Parathyroid adenoma (tissue), 2 donors: ENCODE data around the gene DDX24.

Experiments used
- H2AFZ ChIP-seq: fragments of 300-600 bp; sonication (generic); one replicate; pipeline ENCODE4 v1.7.0; 2017; ENCODE audit warnings: antibody characterized with exemption, mild to moderate bottlenecking
- H3K27ac ChIP-seq: fragments of 300-600 bp; sonication (generic); one replicate; pipeline ENCODE4 v1.7.0; 2017
- H3K27me3 ChIP-seq: fragments of 300-600 bp; sonication (generic); one replicate; pipeline ENCODE4 v1.7.0; 2017; ENCODE audit warnings: low read length; ENCODE audit not compliant: control insufficient read depth, insufficient read depth
- H3K36me3 ChIP-seq: fragments of 300-600 bp; sonication (generic); one replicate; pipeline ENCODE4 v1.7.0; 2017; ENCODE audit warnings: low read length; ENCODE audit not compliant: control insufficient read depth, insufficient read depth
- H3K4me1 ChIP-seq: fragments of 300-600 bp; sonication (generic); one replicate; pipeline ENCODE4 v1.7.0; 2017; ENCODE audit warnings: control low read depth
- H3K4me2 ChIP-seq: fragments of 300-600 bp; sonication (generic); one replicate; pipeline ENCODE4 v1.7.0; 2017; ENCODE audit warnings: low read length
- H3K4me3 ChIP-seq: fragments of 300-600 bp; sonication (generic); one replicate; pipeline ENCODE4 v1.7.0; 2017; ENCODE audit warnings: low read depth, low read length
- H3K79me2 ChIP-seq: fragments of 300-600 bp; sonication (generic); one replicate; pipeline ENCODE4 v1.7.0; 2017; ENCODE audit warnings: control low read depth
- H3K9ac ChIP-seq: fragments of 300-600 bp; sonication (generic); one replicate; pipeline ENCODE4 v1.7.0; 2017; ENCODE audit warnings: mild to moderate bottlenecking
- H3K9me3 ChIP-seq: fragments of 300-600 bp; sonication (generic); one replicate; pipeline ENCODE4 v1.7.0; 2017; ENCODE audit warnings: low read length; ENCODE audit not compliant: control insufficient read depth
- TF ChIP-seq, protein P1 (sequence below): fragments of 300-600 bp; sonication (generic); IDR thresholded peaks from one replicate; pipeline ENCODE4 v1.7.0; 2017; ENCODE audit warnings: antibody characterized with exemption, mild to moderate bottlenecking
- donor health status: primary hyperparathyroidism.

The DDX24 gene

DNA sequence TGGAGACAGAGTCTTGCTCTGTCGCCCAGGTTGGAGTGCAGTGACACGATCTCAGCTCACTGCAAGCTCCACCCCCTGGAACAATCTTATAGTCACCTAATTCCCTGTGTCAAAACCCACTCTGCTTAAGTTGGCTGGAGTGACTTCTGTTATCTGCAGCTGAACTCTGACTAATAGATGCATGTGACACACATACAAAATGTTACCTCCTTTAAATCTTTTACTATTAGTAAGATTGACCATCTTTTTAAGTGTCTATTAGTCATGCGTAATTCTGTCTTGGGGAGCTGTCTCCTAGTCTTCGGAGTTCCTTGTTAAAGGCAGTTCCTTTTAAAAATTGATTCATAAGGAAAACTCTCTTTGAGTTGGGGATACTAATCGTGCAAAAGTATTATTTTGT is 7.5 kb upstream of the DDX24 start:
- no peaks in the 10 kb centered on the region for H3K79me2 ChIP-seq
- TF ChIP-seq, protein P1, sequence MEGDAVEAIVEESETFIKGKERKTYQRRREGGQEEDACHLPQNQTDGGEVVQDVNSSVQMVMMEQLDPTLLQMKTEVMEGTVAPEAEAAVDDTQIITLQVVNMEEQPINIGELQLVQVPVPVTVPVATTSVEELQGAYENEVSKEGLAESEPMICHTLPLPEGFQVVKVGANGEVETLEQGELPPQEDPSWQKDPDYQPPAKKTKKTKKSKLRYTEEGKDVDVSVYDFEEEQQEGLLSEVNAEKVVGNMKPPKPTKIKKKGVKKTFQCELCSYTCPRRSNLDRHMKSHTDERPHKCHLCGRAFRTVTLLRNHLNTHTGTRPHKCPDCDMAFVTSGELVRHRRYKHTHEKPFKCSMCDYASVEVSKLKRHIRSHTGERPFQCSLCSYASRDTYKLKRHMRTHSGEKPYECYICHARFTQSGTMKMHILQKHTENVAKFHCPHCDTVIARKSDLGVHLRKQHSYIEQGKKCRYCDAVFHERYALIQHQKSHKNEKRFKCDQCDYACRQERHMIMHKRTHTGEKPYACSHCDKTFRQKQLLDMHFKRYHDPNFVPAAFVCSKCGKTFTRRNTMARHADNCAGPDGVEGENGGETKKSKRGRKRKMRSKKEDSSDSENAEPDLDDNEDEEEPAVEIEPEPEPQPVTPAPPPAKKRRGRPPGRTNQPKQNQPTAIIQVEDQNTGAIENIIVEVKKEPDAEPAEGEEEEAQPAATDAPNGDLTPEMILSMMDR = no peak

GRCh38 chr14:94087891-94088290 is 6.9 kb upstream of the DDX24 start:
- Histone ChIP-seq H2AFZ (no peak overlapping the region), H3K4me3 (no peak overlapping the region), H3K4me2 (no peak overlapping the region), H3K9ac (no peak overlapping the region), H3K4me1 (no peaks in the 10 kb centered on the region), H3K9me3 (no peaks in the 10 kb centered on the region), H3K79me2 (no peaks in the 10 kb centered on the region), H3K27ac (no peak overlapping the region), H3K27me3 (no peaks in the 10 kb centered on the region), H3K36me3 (no peaks in the 10 kb centered on the region)
- TF ChIP-seq, protein P1 = no peak

More for the DNA sequence above, 7.5 kb upstream of the DDX24 start:
- H3K9ac ChIP-seq = no peak overlapping the region
- no peak overlapping the region for H3K4me3 ChIP-seq
- no peaks in the 10 kb centered on the region for H3K9me3 ChIP-seq
- H3K4me1 ChIP-seq = no peaks in the 10 kb centered on the region
- H3K27ac ChIP-seq = no peak overlapping the region
- no peak overlapping the region for H3K4me2 ChIP-seq
- H3K36me3 ChIP-seq = no peaks in the 10 kb centered on the region
- H3K27me3 ChIP-seq = no peaks in the 10 kb centered on the region
- H2AFZ ChIP-seq = no peak overlapping the region

- H3K9me3 ChIP-seq = no peaks in the 10 kb centered on the region
- peaks cover 12% of the 10 kb centered on the region for H3K4me1 ChIP-seq
- no peaks in the 10 kb centered on the region for H3K36me3 ChIP-seq
- TF ChIP-seq, protein P1 = no peak
- no peaks in the 10 kb centered on the region for H3K27me3 ChIP-seq
- peak overlapping the region; percentile 88 for H3K4me2 ChIP-seq
- peak overlapping the region; percentile 90 for H3K4me3 ChIP-seq
- peaks cover 39% of the 10 kb centered on the region for H3K79me2 ChIP-seq
- no peak overlapping the region for H3K9ac ChIP-seq
- peak overlapping the region; percentile 83 for H3K27ac ChIP-seq
- H2AFZ ChIP-seq = peak overlapping the region; percentile 87
Measured at GRCh38 chr14:94081386-94081820, 401 bp upstream of the DDX24 start.

DNA sequence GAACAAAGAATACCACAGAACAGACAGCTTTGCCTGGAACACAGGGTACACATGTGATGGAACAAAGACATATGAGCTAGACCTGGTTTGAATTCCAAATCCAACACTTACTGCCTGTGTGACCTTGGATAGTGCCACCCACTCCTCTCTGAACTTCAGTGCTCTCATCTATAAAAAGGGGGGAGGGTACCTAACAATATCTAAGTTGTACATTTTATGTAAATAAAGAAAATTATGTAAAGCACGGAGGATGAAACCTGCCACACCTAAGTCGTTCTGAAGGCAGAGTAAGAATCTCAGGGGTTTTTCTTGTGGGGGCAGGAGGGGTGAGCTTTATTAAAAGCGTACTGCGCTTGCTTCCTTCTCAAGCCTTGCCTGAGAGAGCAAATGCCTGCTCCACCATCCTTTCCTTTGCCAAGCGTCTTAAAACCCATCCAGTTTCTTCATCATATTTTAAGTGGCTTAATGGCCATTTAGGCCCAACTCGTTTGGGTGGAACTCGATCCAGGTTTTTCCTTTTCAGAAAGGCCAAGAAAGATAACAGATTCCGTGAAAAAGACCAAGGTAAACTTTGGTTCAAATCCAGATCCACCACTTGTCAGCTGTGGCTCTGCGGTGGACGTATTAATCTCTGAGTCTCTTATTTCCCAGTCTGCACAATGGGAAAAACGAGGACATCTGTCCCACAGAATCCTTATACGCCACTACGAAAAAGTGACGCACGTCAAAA is 946 bp downstream of the DDX24 start:
- peak overlapping the region; percentile 87 for H2AFZ ChIP-seq
- H3K27me3 ChIP-seq = no peaks in the 10 kb centered on the region
- H3K9me3 ChIP-seq = peaks cover 3% of the 10 kb centered on the region
- H3K27ac ChIP-seq = peak overlapping the region; percentile 83
- peaks cover 16% of the 10 kb centered on the region for H3K4me1 ChIP-seq
- peaks cover 52% of the 10 kb centered on the region for H3K79me2 ChIP-seq
- H3K9ac ChIP-seq = peak overlapping the region; percentile 6
- peak overlapping the region; percentile 75 for H3K4me2 ChIP-seq
- H3K36me3 ChIP-seq = no peaks in the 10 kb centered on the region
- H3K4me3 ChIP-seq = peak overlapping the region; percentile 90
- TF ChIP-seq, protein P1 = no peak

GRCh38 chr14:94077823-94078222 is 3.2 kb downstream of the DDX24 start:
- Histone ChIP-seq H3K36me3 (no peaks in the 10 kb centered on the region), H3K4me2 (peak overlapping the region; percentile 75), H2AFZ (no peak overlapping the region), H3K9ac (no peak overlapping the region), H3K27me3 (no peaks in the 10 kb centered on the region), H3K4me3 (peak overlapping the region; percentile 0), H3K9me3 (peaks cover 8% of the 10 kb centered on the region), H3K4me1 (peaks cover 16% of the 10 kb centered on the region), H3K27ac (no peak overlapping the region), H3K79me2 (peaks cover 65% of the 10 kb centered on the region)
- TF ChIP-seq, protein P1 = no peak
